NCI-H82 (cell line): ENCODE measurements around the gene MCL1.
"Not testable (repeated sequence)": the region's sequence is repeated elsewhere in the genome, so short reads cannot be mapped to it uniquely, and the experiment has no call there.

ENCODE experiments used
- DNase-seq: peaks from one replicate; lab custom pipeline; 2025; lab: John Stamatoyannopoulos, UW

MCL1 gene

DNA sequence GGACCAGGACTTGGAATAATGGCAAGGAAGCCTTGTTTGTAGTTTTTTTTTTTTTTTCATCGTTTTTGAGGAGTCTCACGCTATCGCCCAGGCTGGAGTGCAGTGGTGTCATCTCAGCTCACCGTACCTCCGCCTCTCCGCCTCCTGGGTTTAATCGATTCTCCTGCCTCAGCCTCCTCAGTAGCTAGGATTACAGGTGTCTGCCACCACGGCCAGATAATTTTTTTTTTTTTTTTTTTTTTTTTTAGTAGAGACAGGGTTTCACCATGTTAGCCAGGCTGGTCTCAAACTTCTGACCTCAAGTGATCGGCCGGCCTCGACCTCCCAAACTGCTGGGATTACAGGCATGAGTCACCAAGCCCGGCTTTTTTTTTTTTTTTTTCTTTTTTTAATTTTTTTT is 23.0 kb upstream of the MCL1 start:
- DNase-seq = not testable (repeated sequence)

DNA sequence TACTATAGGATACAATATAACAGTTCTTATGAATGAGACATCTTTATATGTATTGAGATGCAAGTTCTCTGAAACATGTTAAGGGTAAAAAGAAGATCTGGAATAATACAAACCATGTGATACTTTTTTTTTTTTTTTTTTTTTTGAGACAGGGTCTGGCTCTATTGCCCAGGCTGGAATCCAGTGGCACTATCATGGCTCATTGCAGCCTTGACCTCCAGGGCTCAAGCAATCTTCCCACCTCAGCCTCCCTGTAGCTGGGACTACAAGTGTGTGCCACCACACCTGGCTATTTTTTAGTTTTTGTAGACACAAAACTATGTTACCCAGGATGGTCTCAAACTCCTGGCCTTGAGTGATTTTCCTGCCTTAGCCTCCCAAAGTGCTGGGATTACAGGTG is 22.1 kb upstream of the MCL1 start:
- DNase-seq = no peak

DNA sequence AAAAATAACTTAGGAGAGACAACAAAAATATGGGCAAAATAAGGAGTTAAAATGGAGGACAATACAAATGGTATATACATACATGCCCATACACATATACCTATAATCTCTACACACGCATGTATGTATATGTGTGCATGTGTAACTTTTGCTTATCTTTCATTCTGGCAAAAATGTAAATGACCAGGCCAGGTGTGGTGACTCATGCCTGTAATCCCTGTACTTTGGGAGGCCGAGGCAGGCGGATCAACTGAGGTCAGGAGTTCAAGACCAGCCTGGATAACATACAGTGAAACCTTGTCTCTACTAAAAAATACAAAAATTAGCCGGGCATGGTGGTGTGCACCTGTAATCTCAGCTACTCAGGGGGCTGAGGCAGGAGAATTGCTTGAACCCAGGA is 18.9 kb upstream of the MCL1 start:
- DNase-seq = not testable (repeated sequence)

DNA sequence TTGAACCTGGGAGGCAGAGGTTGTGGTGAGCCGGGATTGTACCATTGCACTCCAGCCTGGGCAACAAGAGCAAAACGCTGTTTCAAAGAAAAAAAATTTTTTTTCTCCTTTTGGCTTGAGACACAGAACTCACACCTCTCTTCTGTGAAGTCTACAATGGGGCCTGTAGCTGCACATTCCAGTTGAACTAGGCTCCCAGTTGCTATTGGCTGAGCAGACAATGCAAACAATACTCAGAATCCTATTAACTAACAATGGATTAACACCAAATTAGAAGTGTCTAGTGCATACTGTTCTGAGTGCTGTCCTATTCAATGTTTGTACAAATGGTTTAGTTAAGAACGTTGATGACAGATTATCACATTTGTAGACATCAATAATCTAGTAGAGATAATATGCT is 17.6 kb upstream of the MCL1 start:
- DNase-seq = peak; percentile 58

DNA sequence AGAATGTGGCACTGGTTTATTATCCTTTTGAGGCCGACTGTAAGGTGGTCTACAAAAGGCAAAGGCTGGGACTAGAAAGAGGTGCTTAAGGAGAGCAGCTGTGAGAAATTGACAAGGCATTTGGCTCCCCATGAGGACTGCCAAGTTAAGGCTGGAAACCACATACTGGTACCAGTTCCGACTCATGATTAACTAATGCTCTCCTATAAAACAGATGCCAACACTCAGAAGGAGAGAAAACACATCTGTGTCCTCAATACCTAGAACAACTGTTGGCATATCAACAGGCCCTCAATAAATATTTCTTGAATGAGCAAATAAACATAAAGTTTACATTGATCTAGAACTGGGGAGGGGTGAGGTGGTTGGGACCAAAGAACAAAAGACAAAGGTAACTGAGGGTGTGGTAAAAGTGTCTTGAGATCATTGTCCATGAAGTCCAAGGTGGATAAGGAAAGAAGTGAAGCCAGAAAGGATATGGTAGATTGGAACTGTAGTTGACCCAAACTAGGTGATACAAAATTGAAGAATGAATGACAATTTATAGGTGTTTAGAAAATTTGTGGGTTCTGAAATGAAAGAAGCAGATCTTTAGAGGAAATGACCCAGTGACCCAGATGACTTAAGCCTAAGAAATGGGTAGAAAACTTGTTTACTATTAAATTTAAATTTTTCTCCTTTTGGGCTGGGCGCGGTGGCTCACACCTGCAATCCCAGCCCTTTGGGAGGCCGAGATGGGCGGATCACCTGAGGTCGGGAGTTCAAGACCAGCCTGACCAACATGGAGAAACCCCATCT is 16.9 kb upstream of the MCL1 start:
- no peak for DNase-seq

DNA sequence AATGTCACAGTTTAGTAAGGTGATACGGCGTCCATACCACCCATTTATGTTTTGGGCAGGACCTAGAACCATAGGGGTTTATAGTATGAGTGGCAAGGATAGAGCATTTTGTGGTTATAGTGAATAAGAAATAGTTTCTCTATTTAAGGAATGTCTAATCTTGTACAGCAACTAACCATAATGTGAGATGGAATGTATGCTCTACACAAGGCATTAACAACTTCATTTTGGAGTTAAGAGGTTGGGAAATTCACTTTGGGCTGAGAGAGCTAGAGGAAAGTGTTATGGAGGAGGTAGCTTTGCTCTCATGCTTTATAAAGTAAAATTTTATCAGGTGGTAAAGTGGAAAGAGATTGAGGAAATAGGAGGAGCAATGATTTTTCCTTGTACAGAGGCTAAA is 3.0 kb upstream of the MCL1 start:
- DNase-seq = no peak

DNA sequence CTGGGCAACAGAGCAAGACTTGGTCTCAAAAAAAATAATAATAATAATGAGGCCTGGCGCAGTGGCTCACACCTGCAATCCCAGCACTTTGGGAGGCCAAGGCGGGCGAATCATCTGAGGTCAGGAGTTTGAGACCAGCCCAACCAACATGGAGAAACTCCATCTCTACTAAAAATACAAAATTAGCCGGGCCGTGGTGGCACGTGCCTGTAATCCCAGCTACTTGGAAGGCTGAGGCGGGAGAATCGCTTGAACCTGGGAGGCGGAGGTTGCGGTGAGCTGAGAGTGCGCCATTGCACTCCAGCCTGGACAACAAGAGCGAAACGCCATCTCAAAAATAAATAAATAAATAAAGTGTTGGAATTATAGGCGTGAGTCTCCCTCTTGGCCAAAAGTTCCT is 2.6 kb upstream of the MCL1 start:
- not testable (repeated sequence) for DNase-seq

DNA sequence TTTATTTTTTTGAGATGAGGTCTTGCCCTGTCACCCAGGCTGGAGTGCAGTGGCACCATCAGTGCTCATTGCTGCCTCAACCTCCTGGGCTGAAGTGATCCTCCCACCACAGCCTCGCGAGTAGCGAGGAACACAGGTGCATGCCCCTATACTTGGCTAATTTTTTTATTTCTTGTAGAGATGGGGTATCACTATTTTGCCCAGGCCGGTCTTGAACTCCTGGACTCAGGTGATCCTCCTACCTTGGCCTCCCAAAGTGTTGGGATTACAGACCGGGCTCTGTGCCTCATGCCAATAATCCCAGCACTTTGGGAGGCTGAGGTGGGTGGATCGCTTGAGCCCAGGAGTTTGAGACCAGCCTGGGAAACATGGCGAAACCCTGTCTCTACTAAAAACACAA is 2.0 kb upstream of the MCL1 start:
- not testable (repeated sequence) for DNase-seq

DNA sequence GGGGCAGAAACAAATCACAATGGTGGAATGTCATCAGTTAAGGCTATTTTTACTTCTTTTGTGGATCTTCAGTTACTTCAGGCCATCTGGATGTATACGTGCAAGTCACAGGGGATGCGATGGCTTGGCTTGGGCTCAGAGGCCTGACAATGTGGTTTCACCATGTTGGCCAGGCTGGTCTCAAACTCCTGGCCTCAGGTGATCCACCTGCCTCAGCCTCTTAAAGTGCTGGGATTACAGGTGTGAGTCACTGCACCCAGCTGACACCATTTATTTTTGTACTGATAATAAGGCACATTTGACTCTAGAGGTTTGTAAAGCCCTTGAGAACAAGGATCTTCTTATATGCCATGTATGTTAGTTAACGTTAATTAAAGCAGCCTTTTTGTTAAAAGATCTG is 1.6 kb upstream of the MCL1 start:
- not testable (repeated sequence) for DNase-seq

DNA sequence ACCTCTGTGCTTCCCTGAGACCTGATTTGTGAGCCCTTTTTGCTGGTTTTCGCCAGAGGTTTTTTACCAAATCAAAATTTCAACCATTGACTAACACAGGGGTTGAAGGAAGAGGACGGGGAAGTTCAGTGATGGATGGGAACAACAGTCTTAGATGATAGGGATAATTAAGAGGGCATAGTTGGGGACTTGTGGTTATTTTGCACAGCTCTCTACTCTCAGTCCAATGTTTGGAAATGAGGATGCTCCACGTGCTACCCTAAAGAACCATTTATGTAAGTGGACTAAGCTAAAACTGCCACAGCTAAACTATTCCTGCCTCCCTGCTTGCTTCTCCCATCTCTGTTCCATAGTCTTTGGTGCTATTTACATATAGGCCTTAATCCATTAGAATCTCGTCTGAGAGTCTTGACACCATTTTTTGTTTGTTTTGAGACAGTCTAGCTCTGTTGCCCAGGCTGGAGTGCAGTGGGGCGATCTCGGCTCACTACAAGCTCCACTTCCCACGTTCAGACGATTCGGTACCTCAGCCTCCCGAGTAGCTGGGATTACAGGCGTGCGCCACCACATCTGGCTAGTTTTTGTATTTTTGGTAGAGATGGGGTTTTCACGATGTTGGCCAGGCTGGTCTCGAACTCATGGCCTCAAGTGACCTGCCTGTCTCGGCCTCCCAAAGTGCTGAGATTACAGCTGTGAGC is 684 bp upstream of the MCL1 start:
- DNase-seq = no peak

DNA sequence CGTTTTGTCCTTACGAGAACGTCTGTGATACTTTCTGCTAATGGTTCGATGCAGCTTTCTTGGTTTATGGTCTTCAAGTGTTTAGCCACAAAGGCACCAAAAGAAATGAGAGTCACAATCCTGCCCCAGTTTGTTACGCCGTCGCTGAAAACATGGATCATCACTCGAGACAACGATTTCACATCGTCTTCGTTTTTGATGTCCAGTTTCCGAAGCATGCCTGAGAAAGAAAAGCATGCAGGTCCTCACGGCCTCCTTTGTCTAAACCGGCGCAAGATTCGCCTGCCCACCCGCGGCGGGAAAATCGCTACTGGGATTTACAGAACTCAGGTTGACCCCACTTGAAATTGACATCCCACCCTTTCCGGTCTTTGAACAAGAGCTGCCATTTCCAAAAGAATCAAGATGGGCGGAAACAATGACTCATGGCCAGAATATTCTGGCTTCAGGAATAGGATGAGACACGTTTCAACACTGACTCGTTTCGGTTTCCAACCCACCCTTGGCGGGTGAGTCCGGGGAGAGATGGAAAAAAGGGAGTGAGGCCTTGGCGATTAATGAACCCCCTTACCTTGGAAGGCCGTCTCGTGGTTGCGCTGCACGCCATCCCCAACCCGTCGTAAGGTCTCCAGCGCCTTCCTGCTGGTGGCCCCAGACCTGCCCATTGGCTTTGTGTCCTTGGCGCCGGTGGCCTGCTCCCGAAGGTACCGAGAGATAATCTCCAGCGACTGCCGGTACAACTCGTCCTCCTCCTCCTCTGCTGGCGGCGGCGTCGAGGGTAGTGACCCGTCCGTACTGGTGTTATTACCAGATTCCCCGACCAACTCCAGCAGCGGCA is 919 bp downstream of the MCL1 start:
- DNase-seq = peak; percentile 74

DNA sequence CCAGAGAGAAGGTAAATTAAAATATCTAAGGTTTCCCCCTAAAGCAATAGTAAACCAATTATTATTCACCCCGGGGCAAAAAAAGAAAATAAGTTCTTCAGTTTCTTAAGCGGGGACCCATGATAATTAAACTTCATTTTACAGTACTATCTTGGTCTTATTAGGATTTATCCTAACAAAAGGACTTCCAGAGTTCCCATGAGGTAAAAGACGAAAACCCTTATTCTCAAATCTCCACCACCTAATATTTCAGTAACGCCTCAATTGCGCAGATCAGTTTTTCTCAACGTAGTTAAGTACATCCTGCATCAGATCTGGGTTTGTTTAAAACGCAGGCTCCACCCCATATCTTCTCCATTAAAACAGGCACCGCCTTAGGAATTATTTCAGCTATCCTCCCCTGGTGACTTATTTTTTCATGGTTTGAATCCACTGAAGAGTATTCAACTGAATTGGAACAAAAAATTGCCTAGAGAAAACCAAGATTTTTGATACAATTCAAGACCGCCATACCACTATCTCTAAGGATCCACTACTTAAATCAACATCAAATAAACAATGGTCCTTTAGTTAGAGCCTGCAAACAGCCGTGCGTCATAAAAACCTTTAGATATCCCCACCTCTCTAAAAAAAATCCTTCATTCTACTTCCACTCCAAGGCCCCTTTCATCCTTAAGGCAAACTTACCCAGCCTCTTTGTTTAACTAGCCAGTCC is 1.7 kb downstream of the MCL1 start:
- peak; percentile 41 for DNase-seq

DNA sequence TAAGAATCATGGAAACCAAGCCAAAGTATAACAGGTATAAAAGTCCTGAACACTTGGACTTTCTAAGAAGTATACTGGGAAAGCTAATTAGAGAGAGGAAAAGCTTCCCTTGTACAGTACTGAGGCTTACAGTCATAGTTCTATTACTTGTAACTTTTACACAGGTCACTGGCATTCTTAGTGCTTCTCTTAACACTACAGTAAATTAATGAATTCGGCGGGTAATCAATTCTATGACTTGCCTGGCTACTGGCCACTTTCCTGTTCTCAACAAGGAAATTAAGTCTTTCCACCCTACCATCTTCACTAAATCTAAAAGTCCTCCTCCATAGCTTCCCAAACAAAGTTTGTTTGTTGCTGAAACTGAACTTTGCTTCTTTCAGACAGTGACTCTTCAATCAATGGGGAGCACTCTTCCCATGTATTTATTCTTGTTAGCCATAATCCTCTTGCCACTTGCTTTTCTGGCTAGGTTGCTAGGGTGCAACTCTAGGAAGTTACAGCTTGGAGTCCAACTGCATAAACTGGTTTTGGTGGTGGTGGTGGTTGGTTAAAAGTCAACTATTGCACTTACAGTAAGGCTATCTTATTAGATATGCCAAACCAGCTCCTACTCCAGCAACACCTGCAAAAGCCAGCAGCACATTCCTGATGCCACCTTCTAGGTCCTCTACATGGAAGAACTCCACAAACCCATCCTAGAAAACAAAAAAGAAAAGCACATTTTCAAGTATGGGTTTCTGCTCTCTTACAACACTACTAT is 2.4 kb downstream of the MCL1 start:
- no peak for DNase-seq

DNA sequence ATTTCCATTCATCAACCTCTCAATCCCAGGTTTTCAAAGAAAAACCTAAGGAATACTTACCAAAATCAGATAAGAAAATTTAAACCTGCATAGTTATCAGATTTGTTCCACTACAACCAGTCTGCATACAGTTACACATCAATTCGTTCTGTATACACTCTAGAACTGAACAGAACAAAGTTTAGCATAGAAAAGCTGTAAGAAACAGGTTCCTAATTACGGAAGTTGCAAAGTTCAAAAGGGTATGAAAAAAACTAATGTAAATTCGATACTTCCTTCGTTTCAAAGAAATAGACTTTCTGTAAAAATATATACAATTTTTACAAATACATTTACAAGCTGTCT is 3.1 kb downstream of the MCL1 start:
- no peak for DNase-seq

DNA sequence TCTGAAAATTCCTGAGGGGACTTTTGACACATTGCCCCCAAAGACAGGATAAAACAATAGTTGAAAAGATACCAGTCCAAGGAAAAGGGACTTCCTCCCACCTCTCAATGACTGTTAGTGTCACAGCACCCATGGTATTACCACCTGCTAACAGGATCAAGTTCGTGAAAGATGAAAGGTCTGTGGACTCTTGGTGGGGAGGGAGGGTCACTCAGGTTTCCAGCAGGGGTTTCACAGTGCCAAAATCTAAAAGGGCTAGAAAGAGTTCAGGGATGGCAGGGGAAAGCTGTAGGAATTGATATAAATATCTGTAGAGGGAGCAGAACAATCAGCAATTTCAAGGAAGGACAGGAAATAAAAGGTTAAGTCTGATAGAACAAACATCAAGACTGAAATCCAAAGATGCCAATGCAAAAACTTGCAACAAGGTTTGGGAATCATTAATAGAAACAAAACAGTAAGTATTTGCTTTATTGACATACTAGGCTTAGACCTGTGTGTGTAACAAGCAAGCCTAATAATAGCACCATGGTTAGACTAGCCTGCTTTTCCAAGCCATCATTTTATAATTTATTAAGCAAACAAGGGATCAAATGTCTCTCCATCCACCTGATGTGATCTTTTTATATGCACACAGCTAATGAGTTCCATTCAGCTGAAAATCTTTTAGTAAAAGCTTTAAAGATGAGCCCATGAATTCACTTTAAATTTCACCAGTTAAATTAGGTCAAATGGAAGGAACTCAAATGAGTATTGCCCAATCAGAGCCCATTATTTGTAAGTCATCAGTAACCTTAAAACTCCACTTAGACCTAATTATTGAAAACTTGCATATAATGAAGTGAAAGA is 3.7 kb downstream of the MCL1 start:
- DNase-seq = peak; percentile 56

DNA sequence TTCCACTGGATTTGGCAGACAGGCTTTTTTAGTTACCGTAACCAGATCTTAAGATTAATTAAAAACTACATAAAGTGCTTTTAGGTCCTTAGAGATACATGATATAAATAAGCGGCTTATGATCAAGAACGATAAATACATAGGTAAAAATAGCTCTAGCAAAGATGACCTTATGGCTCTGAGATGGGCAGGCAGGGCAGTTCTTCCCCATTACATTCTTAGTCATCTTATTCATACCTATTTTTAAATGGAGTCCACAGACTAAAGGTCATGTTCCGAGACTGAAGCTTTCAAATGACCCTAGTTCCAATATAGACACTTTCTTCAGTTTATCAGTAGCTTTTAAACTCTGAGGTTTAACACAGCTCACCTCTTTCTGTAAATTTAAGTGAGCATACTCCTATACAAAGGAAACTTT is 4.3 kb downstream of the MCL1 start:
- DNase-seq = peak; percentile 58

DNA sequence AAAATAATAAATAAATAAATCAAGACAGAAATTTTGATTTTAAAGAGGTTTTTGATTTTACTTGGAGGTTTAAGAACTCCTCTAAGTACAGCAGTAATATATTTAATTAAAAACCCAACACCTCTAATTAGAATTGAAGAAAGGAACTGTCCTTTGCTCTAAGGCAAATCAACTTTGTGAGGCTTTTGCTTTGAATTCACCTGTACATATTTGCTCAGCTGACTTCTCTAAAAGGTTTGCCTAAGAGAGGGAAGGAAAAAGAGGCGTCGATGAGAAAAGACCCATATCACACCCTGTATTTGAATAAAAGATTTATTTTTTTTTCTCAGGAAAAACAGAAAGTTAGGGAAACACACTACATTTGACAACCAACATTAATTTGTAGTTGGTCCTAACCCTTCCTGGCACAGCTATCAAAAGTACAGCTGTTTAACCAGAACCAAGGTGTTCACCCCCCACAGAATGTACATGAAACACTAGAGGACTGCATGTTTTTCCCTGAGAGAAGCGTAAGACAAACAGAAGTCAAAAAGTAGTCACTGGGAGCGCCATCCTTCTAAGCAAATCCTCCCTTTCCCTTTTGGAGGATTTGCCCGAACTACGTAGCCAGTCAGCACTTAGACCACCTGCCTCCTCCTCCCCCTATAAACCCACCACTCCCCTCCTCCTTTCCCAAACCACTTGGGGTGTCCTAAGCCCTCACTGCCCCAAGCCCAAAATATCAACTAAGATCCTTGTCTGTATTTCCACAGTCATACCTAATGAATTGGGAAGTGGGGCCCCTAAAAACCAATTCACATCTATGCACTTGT is 4.9 kb downstream of the MCL1 start:
- no peak for DNase-seq

DNA sequence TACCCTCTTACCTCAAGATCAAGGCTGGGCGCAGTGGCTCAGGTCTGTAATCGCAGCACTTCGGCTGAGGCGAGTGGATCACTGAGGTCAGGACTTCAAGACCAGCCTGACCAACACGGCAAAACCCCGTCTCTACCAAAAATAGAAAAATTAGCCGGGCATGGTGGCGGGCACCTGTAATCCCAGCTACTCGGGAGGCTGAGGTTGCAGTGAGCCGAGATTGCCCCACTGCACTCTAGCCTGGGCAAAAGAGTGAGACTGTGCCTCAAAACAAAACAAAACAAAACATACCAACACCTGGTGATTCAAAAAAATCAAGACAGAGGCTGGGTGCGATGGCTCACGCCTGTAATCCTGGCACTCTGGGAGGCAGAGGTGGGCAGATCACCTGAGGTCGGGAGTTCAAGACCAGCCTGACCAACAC is 5.8 kb downstream of the MCL1 start:
- not testable (repeated sequence) for DNase-seq

DNA sequence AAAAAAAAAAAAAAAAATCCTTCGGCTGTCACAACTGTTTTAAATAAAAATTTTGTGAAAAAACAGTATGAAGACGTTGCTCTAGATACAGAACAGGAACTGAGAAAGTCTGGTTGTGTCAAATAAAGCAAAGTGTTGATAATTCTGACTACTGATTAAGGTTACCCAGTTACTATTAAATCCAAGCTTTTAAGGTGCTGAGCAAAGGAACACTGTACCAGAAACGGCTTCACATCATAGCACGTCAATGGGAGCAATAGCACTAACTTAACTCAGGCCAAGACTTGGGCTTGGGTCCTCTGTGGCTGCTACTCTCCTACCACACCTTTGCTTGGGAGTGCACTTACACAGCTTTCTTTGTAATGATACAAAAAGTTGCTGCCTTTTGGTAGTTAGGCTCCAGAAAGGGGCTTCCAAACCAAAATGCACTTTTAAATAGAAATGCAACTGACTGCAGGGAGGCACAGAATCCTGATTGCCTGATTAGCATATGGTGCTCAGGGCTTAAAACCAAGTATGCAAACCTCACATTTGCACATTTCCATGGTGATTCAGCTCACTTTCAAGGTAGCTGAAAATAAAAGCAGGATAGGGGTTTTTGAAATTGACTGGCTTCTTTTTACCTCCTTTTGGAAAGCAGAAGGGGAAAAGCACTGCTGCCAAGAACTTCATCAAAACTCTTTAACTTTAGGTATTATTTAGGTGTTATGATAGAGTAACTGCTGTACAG is 6.3 kb downstream of the MCL1 start:
- no peak for DNase-seq
